ENCODE measurements around the gene ANLN.

ANLN gene

GRCh38 chr7:36387435-36388231 is 2.0 kb upstream of the ANLN start:
- POLR2A ChIA-PET = interaction anchor here (0.6 to 5.5 kb wide), 2 partner anchors 20 to 1161 kb away, joined by 3 to 33 read pairs; a partner anchor contains a TSS
- TF ChIP-seq ARNT (IDR thresholded peaks at IDR 0.05) (no peak), NFRKB (IDR thresholded peaks at IDR 0.05) (no peak), PKNOX1 (IDR thresholded peaks at IDR 0.05) (no peak), LEF1 (IDR thresholded peaks at IDR 0.05; ENCODE audit: borderline replicate concordance) (no peak)
- no peak for DNase-seq (ENCODE audit: extremely low spot score)
- CTCF ChIA-PET = interaction anchor here (1.9 kb wide), 1 partner anchor 21 kb away, joined by 10 read pairs; a partner anchor contains a TSS

GRCh38 chr7:36388423-36388822 is 1.2 kb upstream of the ANLN start:
- CTCF ChIA-PET = interaction anchor here (1.9 kb wide), 1 partner anchor 22 kb away, joined by 10 read pairs; a partner anchor contains a TSS
- no peak for TF ChIP-seq LEF1 (IDR thresholded peaks at IDR 0.05; ENCODE audit: borderline replicate concordance)
- TF ChIP-seq SP1 (IDR thresholded peaks at IDR 0.05) = no peak
- TF ChIP-seq L3MBTL2 (conservative IDR thresholded peaks at IDR 0.05) = no peak
- TF ChIP-seq FOXK2 (IDR thresholded peaks at IDR 0.05) = no peak
- no peak for TF ChIP-seq ARNT (IDR thresholded peaks at IDR 0.05)
- TF ChIP-seq BHLHE40 (IDR thresholded peaks at IDR 0.05; ENCODE audit: borderline replicate concordance) = no peak
- no peak for DNase-seq (ENCODE audit: extremely low spot score)
- POLR2A ChIA-PET = interaction anchor here (5.5 kb wide), 1 partner anchor 21 kb away, joined by 33 read pairs; a partner anchor contains a TSS

- ChIA-PET CTCF (no interaction called here), POLR2A (interaction anchor here (0.9 to 5.5 kb wide), 5 partner anchors 11 to 50 kb away, joined by 3 to 33 read pairs (median 5); a partner anchor contains a TSS)
- TF ChIP-seq ZNF384 (IDR thresholded peaks at IDR 0.05) (no peak), SP1 (IDR thresholded peaks at IDR 0.05) (no peak), CTBP1 (IDR thresholded peaks at IDR 0.05; ENCODE audit: borderline replicate concordance) (no peak)
- DNase-seq (ENCODE audit: extremely low spot score) = peak; percentile 81
These were observed 783 bp downstream of the ANLN start for GRCh38 chr7:36390199-36391090.

GRCh38 chr7:36391436-36392198 is 2.0 kb downstream of the ANLN start:
- ChIA-PET CTCF (interaction anchor here (1.5 to 1.8 kb wide), 2 partner anchors 10 to 25 kb away, joined by 5 to 7 read pairs; a partner anchor contains a TSS), POLR2A (interaction anchor here (5.5 kb wide), 1 partner anchor 24 kb away, joined by 33 read pairs; a partner anchor contains a TSS)
- no peak for DNase-seq (ENCODE audit: extremely low spot score)
- TF ChIP-seq NFRKB (IDR thresholded peaks at IDR 0.05) = no peak
- peak; percentile 67 for TF ChIP-seq ZNF384 (IDR thresholded peaks at IDR 0.05)
- no peak for TF ChIP-seq HDGF (IDR thresholded peaks at IDR 0.05; ENCODE audit: borderline replicate concordance)

GRCh38 chr7:36393826-36394225 is 4.2 kb downstream of the ANLN start:
- CTCF ChIA-PET = interaction anchor here (0.7 to 1.5 kb wide), 2 partner anchors 75 to 76 kb away, joined by 3 to 5 read pairs; no protein-coding TSS in a partner anchor
- POLR2A ChIA-PET = interaction anchor here (1.4 kb wide), 1 partner anchor 9 kb away, joined by 3 read pairs; no protein-coding TSS in a partner anchor
- TF ChIP-seq FOXK2 (IDR thresholded peaks at IDR 0.05) (no peak), ARNT (IDR thresholded peaks at IDR 0.05) (no peak), NFRKB (IDR thresholded peaks at IDR 0.05) (no peak), L3MBTL2 (conservative IDR thresholded peaks at IDR 0.05) (no peak)
- no peak for DNase-seq (ENCODE audit: extremely low spot score)

GRCh38 chr7:36395171-36395894 is 5.7 kb downstream of the ANLN start:
- POLR2A ChIA-PET = no interaction called here
- TF ChIP-seq HDGF (IDR thresholded peaks at IDR 0.05; ENCODE audit: borderline replicate concordance) = no peak
- no peak for TF ChIP-seq CTBP1 (IDR thresholded peaks at IDR 0.05; ENCODE audit: borderline replicate concordance)
- TF ChIP-seq L3MBTL2 (conservative IDR thresholded peaks at IDR 0.05) = no peak
- TF ChIP-seq SP1 (IDR thresholded peaks at IDR 0.05) = no peak
- no peak for TF ChIP-seq PKNOX1 (IDR thresholded peaks at IDR 0.05)
- TF ChIP-seq ZNF384 (IDR thresholded peaks at IDR 0.05) = no peak
- no peak for TF ChIP-seq TARDBP (IDR thresholded peaks at IDR 0.05)
- TF ChIP-seq FOXM1 (IDR thresholded peaks at IDR 0.05; ENCODE audit: borderline replicate concordance) = no peak
- TF ChIP-seq BHLHE40 (IDR thresholded peaks at IDR 0.05; ENCODE audit: borderline replicate concordance) = no peak
- TF ChIP-seq SUZ12 (IDR thresholded peaks at IDR 0.05) = no peak
- no peak for TF ChIP-seq ARNT (IDR thresholded peaks at IDR 0.05)
- no peak for TF ChIP-seq NFRKB (IDR thresholded peaks at IDR 0.05)
- no peak for TF ChIP-seq ELF4 (IDR thresholded peaks at IDR 0.05)
- TF ChIP-seq FOXK2 (IDR thresholded peaks at IDR 0.05) = no peak
- no peak for TF ChIP-seq FOXA1 (IDR thresholded peaks at IDR 0.05)
- no peak for TF ChIP-seq LEF1 (IDR thresholded peaks at IDR 0.05; ENCODE audit: borderline replicate concordance)
- no peak for DNase-seq (ENCODE audit: extremely low spot score)
- CTCF ChIA-PET = interaction anchor here (0.6 kb wide), 1 partner anchor 28 kb away, joined by 3 read pairs; no protein-coding TSS in a partner anchor

All from HEK293T (cell line).